Right cardiac atrium (tissue), 5 donors: ENCODE data around the gene LSAMP. TPM values are rescaled to one million over a fixed set of nuclear protein-coding genes. Genes with fewer than 3 reads are reported as not detected.

Experiments
- ATAC-seq, 2 donors: fragments of 200-7000 bp; cut with Tn5 transposase; one replicate each; pipeline versions ENCODE4 v1.8.0 to v1.9.1; 2020; ENCODE audit warnings: moderate library complexity in 2 of 2, mild to moderate bottlenecking in 1 of 2
- DNase-seq, 3 donors: peaks; one replicate each; pipeline ENCODE4 v3.0.0-alpha.2; 2020
- H3K27ac ChIP-seq: one replicate; pipeline ENCODE4 v1.5.1; 2013; ENCODE audit warnings: mild to moderate bottlenecking, low read length, control low read depth, moderate library complexity
- H3K27me3 ChIP-seq: one replicate; pipeline ENCODE4 v1.6.1; 2013; ENCODE audit not compliant: control insufficient read depth, insufficient read depth
- H3K4me1 ChIP-seq: one replicate; pipeline ENCODE4 v1.6.1; 2013; ENCODE audit warnings: low read length; ENCODE audit not compliant: control insufficient read depth, insufficient read depth
- H3K4me3 ChIP-seq: one replicate; pipeline ENCODE4 v1.5.1; 2013; ENCODE audit warnings: low read length, control low read depth
- H3K9me3 ChIP-seq: one replicate; pipeline ENCODE4 v1.6.1; 2013; ENCODE audit warnings: low read length; ENCODE audit not compliant: control insufficient read depth
- WGBS: extraction: QIAGEN DNeasy Blood & Tissue Kit; methylation state at CpG from one replicate; pipeline ENCODE4 v1.1.7; 2013; 5-methylcytosine and 5-hydroxymethylcytosine counted together
- intact Hi-C, 4 donors: fragments of 100-400 bp; cut with DNase I; formaldehyde crosslinking; loops; one replicate each; pipeline versions ENCODE4 v1.11.0 to v1.14.0; 2022 to 2023
- polyA plus RNA-seq: library from polyadenylated mRNA; stranded (reverse); fragments of 200-250 nt; gene quantifications from one replicate; pipeline ENCODE4 v1.2.3, GENCODE V29; 2013
- total RNA-seq, 4 donors: library from RNA; stranded (reverse); fragmentation: NEBNext Ultra II Directional; extraction: Animal tissue kit (Norgen Biotek cat#: 25700); gene quantifications; one replicate each; pipeline ENCODE4 v1.2.1, GENCODE V29; 2021
- donor health status: healthy with polysubstance abuse.
- donor health status: DM: no; HTN: yes; CAD: no.
- donor health status: DM: no; HTN: no; CAD: no.
- donor health status: DM: no; HTN: yes; CAD: no; lungs with severe emphysema.
- donor health status: DM: yes; HTN: yes; CAD: no.

The LSAMP gene
- total and polyA plus RNA-seq, 5 donors = 1.4 to 6.2 (median 3.7) TPM

DNA sequence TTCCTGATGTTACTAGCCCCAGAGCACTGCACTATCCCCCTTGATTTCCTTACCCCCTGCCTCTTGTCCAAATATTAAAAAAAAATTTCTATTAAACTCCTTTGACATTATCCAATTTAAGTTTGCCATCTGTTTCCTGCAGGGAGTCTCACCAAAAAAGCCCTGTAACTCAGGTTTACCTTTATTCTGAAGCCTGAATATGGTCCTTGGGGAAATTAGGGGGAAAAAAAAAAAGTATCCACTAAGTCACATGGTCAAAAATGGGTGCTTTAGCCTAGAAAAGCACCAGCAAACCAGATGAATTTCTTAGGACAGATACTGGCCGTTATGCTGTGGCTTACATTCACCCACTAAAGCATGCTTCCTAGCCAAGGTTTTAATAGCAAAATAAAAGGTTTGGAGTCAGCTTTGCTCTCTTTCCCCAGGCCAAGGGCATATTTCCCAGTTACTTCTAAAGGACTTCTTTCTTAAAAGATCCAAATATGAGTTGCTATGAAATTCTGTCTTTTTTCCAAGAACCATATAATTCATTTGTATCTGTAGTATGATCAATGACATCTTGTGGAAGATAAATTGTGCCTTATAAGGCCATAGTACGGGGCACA is 394.9 kb downstream of the LSAMP start:
- intact Hi-C loops = no loop called here
- Histone ChIP-seq H3K4me1 (peaks cover 2% of the 10 kb centered on the region), H3K27me3 (no peaks in the 10 kb centered on the region), H3K4me3 (no peak overlapping the region), H3K9me3 (no peaks in the 10 kb centered on the region), H3K27ac (no peak overlapping the region)
- no peak for ATAC-seq
- DNase-seq = no peak
- 57% methylated on average over 2 of the region's 2 CpGs for WGBS

DNA sequence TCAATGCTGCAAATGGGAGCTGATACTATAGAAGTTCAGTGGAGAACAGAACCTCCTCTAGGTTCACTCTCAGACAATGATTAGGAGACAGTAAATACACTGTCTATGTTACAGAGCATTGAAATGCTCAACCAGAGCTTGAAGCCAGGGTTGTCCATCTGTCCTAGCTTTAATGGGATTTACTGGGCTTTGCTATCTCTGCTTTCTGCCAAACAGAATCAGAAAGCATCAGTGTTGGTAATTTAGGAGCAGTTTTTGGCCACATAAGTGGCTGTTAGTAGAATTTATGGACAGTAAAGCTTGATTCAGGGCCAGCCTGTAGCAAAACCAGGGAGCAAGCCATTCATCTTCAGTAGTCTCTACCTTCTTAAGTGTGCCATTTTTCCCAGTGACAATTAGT is 396.3 kb downstream of the LSAMP start:
- no peak for DNase-seq
- peaks cover 2% of the 10 kb centered on the region for H3K4me1 ChIP-seq
- no peaks in the 10 kb centered on the region for H3K9me3 ChIP-seq
- intact Hi-C loops = no loop called here
- no peak overlapping the region for H3K4me3 ChIP-seq
- no peak overlapping the region for H3K27ac ChIP-seq
- H3K27me3 ChIP-seq = no peaks in the 10 kb centered on the region
- ATAC-seq = no peak

DNA sequence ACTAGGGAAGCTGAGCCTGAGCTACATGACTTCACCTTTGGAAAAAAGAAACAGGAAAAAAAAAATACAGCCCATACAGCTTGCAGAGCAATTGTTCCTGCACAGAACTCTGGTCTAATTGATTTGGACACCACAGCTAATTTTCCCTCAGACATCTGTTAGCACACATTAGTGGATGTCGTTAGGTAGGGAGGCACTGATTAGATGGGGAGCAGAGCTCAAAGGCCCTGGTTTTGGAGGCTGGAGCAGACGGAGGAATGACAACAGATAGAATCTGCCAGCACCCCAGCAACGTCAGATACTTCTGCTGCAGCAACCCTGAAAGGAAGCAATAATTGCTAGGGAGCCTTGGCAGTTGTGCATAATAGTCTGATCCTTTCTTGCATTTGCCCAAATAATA is 398.9 kb downstream of the LSAMP start:
- H3K4me1 ChIP-seq = peaks cover 2% of the 10 kb centered on the region
- DNase-seq = no peak
- no peak overlapping the region for H3K4me3 ChIP-seq
- no peaks in the 10 kb centered on the region for H3K27me3 ChIP-seq
- 50% methylated on average over 3 of the region's 3 CpGs for WGBS
- no peaks in the 10 kb centered on the region for H3K9me3 ChIP-seq
- ATAC-seq = no peak
- intact Hi-C loops = no loop called here
- H3K27ac ChIP-seq = no peak overlapping the region

DNA sequence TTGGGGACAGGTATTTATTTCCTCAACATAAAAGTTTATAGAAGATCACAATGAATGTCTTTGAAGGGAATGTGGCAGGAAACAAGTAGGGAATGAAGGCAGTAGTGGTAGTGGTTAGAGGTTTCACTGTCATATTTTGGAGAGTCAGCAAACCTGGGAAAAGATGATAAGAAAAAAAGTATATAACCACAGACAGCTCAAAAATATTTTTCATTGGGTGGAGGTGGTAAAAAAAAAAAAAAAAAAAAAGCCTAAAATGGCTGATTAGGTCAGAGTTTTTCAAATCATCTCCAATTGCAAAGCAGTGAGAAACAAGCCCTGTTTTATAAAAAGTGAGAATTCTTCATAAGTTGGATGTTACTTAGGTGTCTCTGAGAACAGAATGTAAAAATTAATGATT is 400.0 kb downstream of the LSAMP start:
- Histone ChIP-seq H3K4me1 (no peaks in the 10 kb centered on the region), H3K9me3 (no peaks in the 10 kb centered on the region), H3K27me3 (no peaks in the 10 kb centered on the region), H3K27ac (no peak overlapping the region), H3K4me3 (no peak overlapping the region)
- DNase-seq = no peak
- intact Hi-C loops = no loop called here
- no peak for ATAC-seq

DNA sequence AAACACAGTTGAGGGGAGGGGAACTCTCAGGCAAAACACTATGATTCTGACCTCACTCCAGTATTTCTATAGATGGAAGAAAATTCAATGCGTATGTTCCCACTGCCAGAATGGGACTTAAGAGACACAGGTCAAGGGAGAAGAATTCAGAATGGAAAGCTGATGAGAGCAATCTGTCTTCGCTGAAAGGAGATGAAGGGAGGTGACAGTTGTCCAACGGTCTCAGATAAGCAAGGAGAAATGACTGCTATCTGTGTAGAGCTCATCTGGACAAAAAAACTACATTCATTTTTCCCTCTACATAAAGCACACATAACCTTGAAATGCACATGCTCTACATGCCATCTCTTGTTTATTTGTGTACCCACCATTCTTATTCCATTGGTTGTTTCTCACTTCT is 405.1 kb downstream of the LSAMP start:
- Histone ChIP-seq H3K27me3 (no peaks in the 10 kb centered on the region), H3K27ac (no peak overlapping the region), H3K4me3 (no peak overlapping the region), H3K4me1 (no peaks in the 10 kb centered on the region), H3K9me3 (no peaks in the 10 kb centered on the region)
- intact Hi-C loops = no loop called here
- DNase-seq = no peak
- 56% methylated on average over 3 of the region's 3 CpGs for WGBS
- no peak for ATAC-seq

DNA sequence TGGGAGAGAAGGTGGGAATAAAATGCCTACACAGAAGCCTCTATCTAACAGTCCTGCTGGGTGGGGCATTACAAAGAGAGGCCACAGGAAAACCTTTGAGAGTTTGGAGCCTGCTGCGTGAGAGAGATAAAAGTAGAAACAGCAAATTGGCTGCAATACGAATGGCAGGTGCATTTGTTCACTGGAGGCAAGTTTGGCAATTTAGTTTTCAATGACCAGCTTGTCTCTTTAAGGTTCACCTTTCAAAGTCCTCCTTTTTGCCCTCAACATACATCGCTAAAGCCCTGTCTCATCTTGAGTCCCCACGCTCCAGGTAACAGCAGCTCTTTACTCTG is 405.7 kb downstream of the LSAMP start:
- Histone ChIP-seq H3K9me3 (no peaks in the 10 kb centered on the region), H3K4me3 (no peak overlapping the region), H3K27me3 (no peaks in the 10 kb centered on the region), H3K27ac (no peak overlapping the region), H3K4me1 (no peaks in the 10 kb centered on the region)
- intact Hi-C loops = no loop called here
- ATAC-seq (no peak), DNase-seq (no peak)
- WGBS = 71% methylated on average over 4 of the region's 4 CpGs

DNA sequence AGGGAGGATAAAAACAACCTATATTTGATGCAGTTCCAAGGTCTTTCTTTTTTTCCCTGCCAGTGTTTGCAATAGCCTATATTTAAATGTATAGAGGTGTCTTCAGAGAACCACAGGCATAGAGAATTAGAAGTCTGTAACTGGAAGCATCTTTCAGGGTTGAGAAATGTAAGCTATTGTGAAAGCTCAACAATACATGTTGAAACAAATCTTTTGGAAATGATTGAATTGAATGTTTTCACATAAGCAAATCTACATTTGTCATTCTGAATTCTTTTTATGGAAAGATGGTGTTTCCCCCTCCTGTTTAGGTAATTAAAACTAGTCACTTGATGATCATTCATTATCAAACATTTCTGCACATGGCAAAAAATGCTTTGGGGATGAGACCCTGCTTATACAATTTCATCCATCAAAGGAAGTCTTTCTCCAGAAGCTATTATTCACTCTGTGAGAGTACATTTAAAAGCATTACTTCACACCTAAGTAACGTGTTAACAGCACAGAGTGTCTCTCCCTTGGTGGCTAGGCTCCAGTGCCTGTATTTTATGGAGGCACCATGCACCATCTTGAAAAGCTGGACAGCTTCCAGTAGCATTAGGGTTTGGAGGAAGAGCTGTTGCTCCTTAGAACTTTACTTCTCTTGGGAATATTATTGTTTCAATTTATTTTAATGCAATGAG is 406.2 kb downstream of the LSAMP start:
- 52% methylated on average over 1 of the region's 1 CpG for WGBS
- no peak for ATAC-seq

DNA sequence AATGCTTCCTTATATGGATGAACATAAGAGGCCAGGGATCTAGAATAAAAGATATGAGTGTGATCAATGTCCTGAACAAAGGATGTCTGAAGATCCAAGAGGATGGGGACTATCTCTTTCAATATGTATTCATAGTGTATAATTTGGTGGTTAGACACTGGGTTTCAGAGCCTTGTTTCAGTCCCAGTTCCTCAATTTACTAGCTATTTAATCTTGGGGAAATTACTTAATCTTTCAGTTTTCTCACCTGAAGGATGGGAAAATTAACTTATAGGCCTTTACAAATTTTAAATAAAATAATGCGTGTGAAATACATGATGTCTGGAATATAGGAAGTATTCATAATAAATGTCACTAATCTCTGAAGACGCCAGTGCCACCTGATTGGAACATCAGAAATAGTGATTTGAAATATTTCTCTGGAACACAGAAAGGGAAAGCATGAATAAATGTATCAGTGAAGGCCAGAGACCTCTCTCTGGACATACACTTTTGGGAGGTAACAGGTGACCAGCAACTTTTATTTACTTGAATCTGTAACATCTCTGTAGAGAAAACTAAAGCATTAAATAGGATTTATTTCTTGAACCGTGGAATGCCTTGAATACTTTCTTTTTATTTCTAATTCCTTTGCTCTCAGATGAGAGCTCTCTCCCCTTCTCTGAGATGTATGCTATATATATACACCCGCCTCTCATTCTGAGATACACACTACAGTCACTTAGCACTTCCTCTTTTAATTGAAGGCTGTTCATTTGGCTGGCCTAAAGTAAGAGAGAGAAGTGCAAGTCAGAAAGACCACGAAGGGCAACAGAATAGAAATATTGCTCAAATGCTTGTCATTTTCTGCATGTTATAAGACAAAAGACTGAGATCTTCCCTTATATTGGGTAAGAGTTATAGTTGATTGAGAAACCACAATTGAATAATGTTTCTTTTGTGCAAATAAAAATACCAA is 407.1 kb downstream of the LSAMP start:
- H3K9me3 ChIP-seq = no peaks in the 10 kb centered on the region
- ATAC-seq (no peak), DNase-seq (no peak)
- no peak overlapping the region for H3K4me3 ChIP-seq
- intact Hi-C loops = no loop called here
- H3K4me1 ChIP-seq = no peaks in the 10 kb centered on the region
- 70% methylated on average over 5 of the region's 5 CpGs for WGBS
- H3K27ac ChIP-seq = no peak overlapping the region
- no peaks in the 10 kb centered on the region for H3K27me3 ChIP-seq

More for the DNA sequence above, 406.2 kb downstream of the LSAMP start:
- H3K4me1 ChIP-seq = no peaks in the 10 kb centered on the region
- intact Hi-C loops = no loop called here
- H3K4me3 ChIP-seq = no peak overlapping the region
- H3K9me3 ChIP-seq = no peaks in the 10 kb centered on the region
- no peaks in the 10 kb centered on the region for H3K27me3 ChIP-seq
- H3K27ac ChIP-seq = no peak overlapping the region
- DNase-seq = no peak

DNA sequence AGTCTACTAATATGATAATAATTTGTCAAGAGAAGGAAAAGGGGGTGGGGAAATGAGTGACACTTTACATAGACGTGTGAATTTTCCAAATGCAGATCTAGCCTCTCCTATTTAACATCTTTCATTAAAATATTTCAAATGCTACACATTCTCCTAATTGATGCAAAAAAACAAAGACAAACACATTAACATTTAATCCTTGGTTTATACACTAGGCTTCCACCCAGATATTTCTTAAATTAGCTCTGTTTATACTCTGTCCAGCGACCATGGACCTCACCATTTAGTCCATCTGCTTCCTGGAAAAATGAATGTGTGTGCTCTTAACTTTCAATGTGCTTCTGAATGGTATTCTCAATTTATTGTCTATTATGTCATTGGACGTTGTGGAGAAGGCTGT is 409.9 kb downstream of the LSAMP start:
- Histone ChIP-seq H3K4me1 (no peaks in the 10 kb centered on the region), H3K9me3 (no peaks in the 10 kb centered on the region), H3K27ac (no peak overlapping the region), H3K27me3 (no peaks in the 10 kb centered on the region), H3K4me3 (no peak overlapping the region)
- intact Hi-C loops = no loop called here
- ATAC-seq (no peak), DNase-seq (no peak)
- 58% methylated on average over 3 of the region's 3 CpGs for WGBS

DNA sequence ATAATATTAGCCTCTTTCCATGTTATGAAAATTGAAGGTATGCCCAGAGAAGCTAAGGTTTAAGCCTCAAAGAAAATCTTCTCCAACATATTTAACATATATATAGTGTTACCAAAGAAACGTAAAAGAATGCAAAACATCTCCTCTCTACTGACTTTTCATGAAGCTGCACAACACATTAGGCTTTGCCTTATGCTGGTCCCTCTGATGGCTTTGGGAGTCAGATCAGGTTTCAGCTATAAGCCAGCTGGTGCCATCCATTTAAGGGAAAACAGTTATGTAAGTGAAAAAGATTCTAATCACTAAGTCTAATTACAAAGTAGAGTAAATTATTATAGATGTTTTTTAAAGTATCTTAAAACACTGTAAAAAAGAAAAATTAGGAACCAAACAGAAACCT is 410.5 kb downstream of the LSAMP start:
- Histone ChIP-seq H3K4me3 (no peak overlapping the region), H3K27ac (no peak overlapping the region), H3K9me3 (no peaks in the 10 kb centered on the region), H3K27me3 (no peaks in the 10 kb centered on the region), H3K4me1 (no peaks in the 10 kb centered on the region)
- DNase-seq (no peak), ATAC-seq (no peak)
- WGBS = 47% methylated on average over 1 of the region's 1 CpG
- intact Hi-C loops = no loop called here

DNA sequence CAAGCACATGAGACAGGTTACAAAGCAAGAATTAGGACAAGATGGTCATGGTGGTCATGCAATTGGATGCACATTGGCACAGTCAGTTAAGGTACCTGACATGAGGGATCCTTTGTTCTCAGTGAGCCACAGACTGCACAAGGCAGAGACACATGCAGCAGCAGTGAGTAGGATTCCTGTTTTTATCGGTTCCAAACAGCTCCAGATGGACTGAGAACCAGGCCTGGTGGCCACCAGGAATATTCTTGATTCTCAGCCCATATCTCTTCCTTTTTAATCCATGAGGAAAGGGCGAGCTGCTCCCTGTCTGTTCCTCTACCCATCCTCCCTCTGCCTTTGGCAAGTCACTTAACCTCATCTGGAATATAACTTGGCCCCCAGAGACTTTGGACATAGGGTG is 411.2 kb downstream of the LSAMP start:
- H3K27me3 ChIP-seq = no peaks in the 10 kb centered on the region
- H3K4me3 ChIP-seq = no peak overlapping the region
- 64% methylated on average over 2 of the region's 2 CpGs for WGBS
- H3K9me3 ChIP-seq = no peaks in the 10 kb centered on the region
- intact Hi-C loops = no loop called here
- no peaks in the 10 kb centered on the region for H3K4me1 ChIP-seq
- DNase-seq (no peak), ATAC-seq (no peak)
- H3K27ac ChIP-seq = no peak overlapping the region
